Measurements from ENCODE around the gene TBC1D22A.

TBC1D22A gene

GRCh38 chr22:46905415-46905814 lies 143.0 kb downstream of the TBC1D22A start:
- H3K4me3 ChIP-seq (ENCODE audit: low read length): no peak overlapping the region
- no peak overlapping the region for H3K4me2 ChIP-seq (ENCODE audit: low read length)
- no peaks in the 10 kb centered on the region for H3K36me3 ChIP-seq (ENCODE audit: insufficient read depth, low read length)
- no peak overlapping the region for H3K9ac ChIP-seq (ENCODE audit: low read depth, low read length)
- H3K27me3 ChIP-seq (ENCODE audit: control insufficient read depth, insufficient read depth, low read length): no peaks in the 10 kb centered on the region
- peaks cover 5% of the 10 kb centered on the region for H3K4me1 ChIP-seq (ENCODE audit: control insufficient read depth, insufficient read depth, low read length)
- H3K9me3 ChIP-seq (replicated peaks; ENCODE audit: low read length): no peaks in the 10 kb centered on the region

- Histone ChIP-seq H3K9me3 (replicated peaks; ENCODE audit: low read length) (no peaks in the 10 kb centered on the region), H3K4me3 (ENCODE audit: low read length) (no peak overlapping the region), H3K4me1 (ENCODE audit: control insufficient read depth, insufficient read depth, low read length) (peaks cover 5% of the 10 kb centered on the region), H3K9ac (ENCODE audit: low read depth, low read length) (no peak overlapping the region), H3K36me3 (ENCODE audit: insufficient read depth, low read length) (no peaks in the 10 kb centered on the region), H3K4me2 (ENCODE audit: low read length) (no peak overlapping the region), H3K27me3 (ENCODE audit: control insufficient read depth, insufficient read depth, low read length) (no peaks in the 10 kb centered on the region)
Observed at GRCh38 chr22:46905834-46906233, 143.4 kb downstream of the TBC1D22A start.

DNA sequence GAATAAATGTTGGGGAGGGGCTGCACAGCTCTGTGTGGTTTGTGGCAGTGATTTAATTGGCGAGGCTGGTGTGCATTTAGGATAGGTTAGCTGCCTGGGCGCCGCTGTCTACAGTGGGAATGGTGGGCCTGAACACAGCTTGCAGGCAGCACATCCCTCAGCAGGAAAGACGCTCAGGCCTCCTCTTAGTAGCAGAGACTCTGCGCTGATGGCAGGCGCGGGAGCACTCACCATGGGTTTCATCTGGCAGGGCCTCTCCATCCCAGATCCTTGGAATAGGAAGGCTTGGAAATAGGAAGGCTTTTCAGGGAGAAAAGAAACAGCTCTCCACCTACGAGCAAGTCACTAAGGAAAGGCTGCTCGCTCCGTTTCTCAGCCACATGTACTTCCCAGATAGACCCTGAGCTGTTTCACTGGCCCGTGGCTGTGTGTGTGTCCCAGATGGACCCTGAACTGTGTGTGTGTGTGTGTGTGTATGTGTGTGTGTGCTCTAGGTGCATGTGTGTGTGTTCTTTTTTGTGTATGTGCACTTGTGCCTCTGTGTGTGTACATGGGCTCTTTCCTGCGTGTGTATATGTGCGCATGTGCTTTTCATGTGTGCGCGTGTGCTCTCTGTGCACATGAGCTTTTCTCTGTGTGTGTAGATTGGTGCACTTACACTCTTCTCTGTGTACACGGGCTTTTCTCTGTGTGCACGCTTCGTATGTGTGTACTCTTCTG lies 144.0 kb downstream of the TBC1D22A start:
- Histone ChIP-seq H3K4me2 (ENCODE audit: low read length) (no peak overlapping the region), H3K27me3 (ENCODE audit: control insufficient read depth, insufficient read depth, low read length) (no peaks in the 10 kb centered on the region)

GRCh38 chr22:46907241-46908215 lies 145.1 kb downstream of the TBC1D22A start:
- Histone ChIP-seq H3K9ac (ENCODE audit: low read depth, low read length) (no peak overlapping the region), H3K4me3 (ENCODE audit: low read length) (no peak overlapping the region), H3K36me3 (ENCODE audit: insufficient read depth, low read length) (no peaks in the 10 kb centered on the region), H3K4me2 (ENCODE audit: low read length) (no peak overlapping the region), H3K9me3 (replicated peaks; ENCODE audit: low read length) (no peaks in the 10 kb centered on the region), H3K4me1 (ENCODE audit: control insufficient read depth, insufficient read depth, low read length) (peaks cover 5% of the 10 kb centered on the region), H3K27me3 (ENCODE audit: control insufficient read depth, insufficient read depth, low read length) (no peaks in the 10 kb centered on the region)

More for the DNA sequence above, 144.0 kb downstream of the TBC1D22A start:
- Histone ChIP-seq H3K36me3 (ENCODE audit: insufficient read depth, low read length) (no peaks in the 10 kb centered on the region), H3K4me3 (ENCODE audit: low read length) (no peak overlapping the region), H3K4me1 (ENCODE audit: control insufficient read depth, insufficient read depth, low read length) (peaks cover 5% of the 10 kb centered on the region), H3K9ac (ENCODE audit: low read depth, low read length) (no peak overlapping the region), H3K9me3 (replicated peaks; ENCODE audit: low read length) (no peaks in the 10 kb centered on the region)

DNA sequence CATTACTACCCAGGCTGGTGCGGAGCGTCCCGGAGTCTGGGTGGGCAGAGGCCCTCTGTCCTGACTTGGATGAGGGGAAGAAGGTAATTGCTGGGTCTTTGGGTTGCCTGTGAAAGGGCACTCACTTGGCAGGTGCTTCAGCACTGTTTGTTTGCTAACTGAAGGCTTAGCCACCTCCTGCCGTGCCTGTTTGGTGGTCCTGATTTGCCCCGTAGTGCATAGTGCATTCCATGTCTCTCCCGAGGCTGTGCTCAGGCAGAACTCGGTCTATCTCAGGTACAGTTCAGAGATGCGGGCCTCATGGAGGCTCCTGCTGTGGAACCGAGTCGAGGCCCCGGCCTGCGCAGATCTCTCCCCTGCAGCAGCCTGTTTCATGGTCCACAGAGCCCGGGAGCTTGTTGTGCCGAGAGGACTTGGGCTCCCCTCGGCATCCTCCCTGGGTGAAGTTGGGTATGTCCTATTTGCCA lies 146.2 kb downstream of the TBC1D22A start:
- H3K9me3 ChIP-seq (replicated peaks; ENCODE audit: low read length): no peaks in the 10 kb centered on the region
- H3K36me3 ChIP-seq (ENCODE audit: insufficient read depth, low read length): no peaks in the 10 kb centered on the region
- H3K27me3 ChIP-seq (ENCODE audit: control insufficient read depth, insufficient read depth, low read length): no peaks in the 10 kb centered on the region
- H3K4me1 ChIP-seq (ENCODE audit: control insufficient read depth, insufficient read depth, low read length): peaks cover under 1% of the 10 kb centered on the region
- H3K4me2 ChIP-seq (ENCODE audit: low read length): no peak overlapping the region
- H3K9ac ChIP-seq (ENCODE audit: low read depth, low read length): no peak overlapping the region
- no peak overlapping the region for H3K4me3 ChIP-seq (ENCODE audit: low read length)

DNA sequence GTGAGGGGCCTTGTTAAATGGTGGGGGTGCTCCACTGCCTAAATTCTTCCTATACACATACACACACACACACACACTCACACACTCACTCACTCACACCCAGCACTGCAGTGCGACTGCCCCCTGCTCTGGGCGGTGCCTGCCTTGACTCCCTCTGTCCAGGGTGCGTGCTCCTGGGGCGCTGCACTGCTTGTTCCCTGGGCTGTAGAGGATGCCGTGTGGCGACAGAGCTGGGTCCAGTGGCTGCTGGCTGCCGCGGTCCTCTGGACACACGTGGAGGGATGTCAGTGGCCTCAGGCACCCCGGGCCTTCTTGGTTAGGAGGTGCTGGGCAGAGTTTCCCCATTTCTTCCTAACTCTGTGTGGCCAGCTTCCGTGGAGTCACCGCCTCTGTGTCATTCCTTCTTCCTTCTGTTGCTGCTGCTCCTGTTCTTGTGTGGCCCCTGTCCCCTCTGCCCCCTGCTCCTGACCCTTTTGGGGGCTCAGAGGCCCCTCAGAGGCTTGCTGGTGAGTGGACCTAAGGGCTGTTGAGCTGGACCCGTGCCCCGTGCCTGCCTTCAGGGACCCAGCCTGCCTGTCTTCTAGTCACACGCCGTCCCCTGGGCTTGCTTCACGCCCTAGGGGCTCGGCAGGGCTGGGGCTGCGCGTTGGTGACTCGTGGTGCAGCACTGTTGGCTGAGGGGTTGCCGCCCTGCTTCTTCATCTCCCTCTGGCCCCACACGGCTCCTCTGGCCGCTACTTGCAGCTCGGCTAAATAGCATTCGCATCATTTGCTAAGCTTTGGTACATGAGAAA lies 147.0 kb downstream of the TBC1D22A start:
- Histone ChIP-seq H3K9ac (ENCODE audit: low read depth, low read length) (no peak overlapping the region), H3K4me3 (ENCODE audit: low read length) (no peak overlapping the region), H3K9me3 (replicated peaks; ENCODE audit: low read length) (no peaks in the 10 kb centered on the region), H3K27me3 (ENCODE audit: control insufficient read depth, insufficient read depth, low read length) (no peaks in the 10 kb centered on the region), H3K4me2 (ENCODE audit: low read length) (no peak overlapping the region), H3K4me1 (ENCODE audit: control insufficient read depth, insufficient read depth, low read length) (no peaks in the 10 kb centered on the region), H3K36me3 (ENCODE audit: insufficient read depth, low read length) (no peaks in the 10 kb centered on the region)

GRCh38 chr22:46910624-46911023 lies 148.2 kb downstream of the TBC1D22A start:
- no peak overlapping the region for H3K4me3 ChIP-seq (ENCODE audit: low read length)
- no peak overlapping the region for H3K9ac ChIP-seq (ENCODE audit: low read depth, low read length)
- peaks cover 4% of the 10 kb centered on the region for H3K36me3 ChIP-seq (ENCODE audit: insufficient read depth, low read length)
- no peaks in the 10 kb centered on the region for H3K27me3 ChIP-seq (ENCODE audit: control insufficient read depth, insufficient read depth, low read length)
- no peak overlapping the region for H3K4me2 ChIP-seq (ENCODE audit: low read length)
- no peaks in the 10 kb centered on the region for H3K9me3 ChIP-seq (replicated peaks; ENCODE audit: low read length)
- H3K4me1 ChIP-seq (ENCODE audit: control insufficient read depth, insufficient read depth, low read length): no peaks in the 10 kb centered on the region

DNA sequence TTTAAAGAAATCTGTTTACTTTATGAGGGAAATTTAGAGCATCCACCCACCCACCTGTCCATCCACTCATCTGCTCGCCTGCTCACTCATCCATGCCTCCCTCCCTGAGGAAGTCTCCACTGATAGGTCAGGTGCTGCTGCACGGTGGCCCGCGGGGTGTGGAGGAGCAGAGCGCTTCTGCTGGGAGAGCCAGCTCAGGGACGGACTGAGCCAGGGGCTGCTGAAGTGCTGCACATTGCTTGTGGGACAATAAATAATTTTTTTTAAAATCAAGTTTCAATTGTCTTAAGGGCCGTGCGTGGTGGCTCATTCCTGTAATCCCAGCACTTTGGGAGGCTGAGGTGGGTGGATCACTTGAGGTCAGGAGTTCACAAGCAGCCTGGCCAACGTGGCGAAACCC lies 148.9 kb downstream of the TBC1D22A start:
- Histone ChIP-seq H3K27me3 (ENCODE audit: control insufficient read depth, insufficient read depth, low read length) (no peaks in the 10 kb centered on the region), H3K9me3 (replicated peaks; ENCODE audit: low read length) (no peaks in the 10 kb centered on the region), H3K4me2 (ENCODE audit: low read length) (no peak overlapping the region), H3K9ac (ENCODE audit: low read depth, low read length) (no peak overlapping the region), H3K4me1 (ENCODE audit: control insufficient read depth, insufficient read depth, low read length) (no peaks in the 10 kb centered on the region), H3K36me3 (ENCODE audit: insufficient read depth, low read length) (peaks cover 10% of the 10 kb centered on the region), H3K4me3 (ENCODE audit: low read length) (no peak overlapping the region)

GRCh38 chr22:46913351-46913750 lies 150.9 kb downstream of the TBC1D22A start:
- Histone ChIP-seq H3K4me3 (ENCODE audit: low read length) (no peak overlapping the region), H3K4me1 (ENCODE audit: control insufficient read depth, insufficient read depth, low read length) (no peaks in the 10 kb centered on the region), H3K36me3 (ENCODE audit: insufficient read depth, low read length) (peaks cover 11% of the 10 kb centered on the region), H3K4me2 (ENCODE audit: low read length) (no peak overlapping the region), H3K27me3 (ENCODE audit: control insufficient read depth, insufficient read depth, low read length) (no peaks in the 10 kb centered on the region), H3K9ac (ENCODE audit: low read depth, low read length) (no peak overlapping the region), H3K9me3 (replicated peaks; ENCODE audit: low read length) (no peaks in the 10 kb centered on the region)

DNA sequence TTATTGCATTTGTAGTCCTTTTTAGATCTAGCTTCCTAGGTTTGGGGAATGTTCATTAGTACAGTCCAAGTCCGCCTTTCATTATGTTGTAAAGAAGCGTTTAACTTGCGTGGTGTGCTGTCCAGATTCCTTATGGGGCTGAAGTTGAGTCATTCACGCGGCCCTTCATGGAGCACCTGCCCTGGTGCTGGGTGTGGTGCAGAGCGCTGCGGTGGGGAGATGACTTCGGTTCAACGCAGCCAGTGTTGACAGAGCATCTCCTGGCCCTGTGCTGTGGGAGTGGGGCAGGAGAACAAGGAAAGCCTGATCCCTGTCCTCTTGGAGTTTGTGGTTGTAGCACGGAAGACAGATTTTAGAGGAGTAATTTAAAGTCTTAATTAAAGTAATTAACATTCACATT lies 152.0 kb downstream of the TBC1D22A start:
- H3K36me3 ChIP-seq (ENCODE audit: insufficient read depth, low read length): peaks cover 11% of the 10 kb centered on the region
- H3K9me3 ChIP-seq (replicated peaks; ENCODE audit: low read length): no peaks in the 10 kb centered on the region
- no peak overlapping the region for H3K4me2 ChIP-seq (ENCODE audit: low read length)
- no peak overlapping the region for H3K4me3 ChIP-seq (ENCODE audit: low read length)
- H3K4me1 ChIP-seq (ENCODE audit: control insufficient read depth, insufficient read depth, low read length): no peaks in the 10 kb centered on the region
- H3K27me3 ChIP-seq (ENCODE audit: control insufficient read depth, insufficient read depth, low read length): no peaks in the 10 kb centered on the region
- no peak overlapping the region for H3K9ac ChIP-seq (ENCODE audit: low read depth, low read length)
